ENCODE results near the gene NAB2.

DNA sequence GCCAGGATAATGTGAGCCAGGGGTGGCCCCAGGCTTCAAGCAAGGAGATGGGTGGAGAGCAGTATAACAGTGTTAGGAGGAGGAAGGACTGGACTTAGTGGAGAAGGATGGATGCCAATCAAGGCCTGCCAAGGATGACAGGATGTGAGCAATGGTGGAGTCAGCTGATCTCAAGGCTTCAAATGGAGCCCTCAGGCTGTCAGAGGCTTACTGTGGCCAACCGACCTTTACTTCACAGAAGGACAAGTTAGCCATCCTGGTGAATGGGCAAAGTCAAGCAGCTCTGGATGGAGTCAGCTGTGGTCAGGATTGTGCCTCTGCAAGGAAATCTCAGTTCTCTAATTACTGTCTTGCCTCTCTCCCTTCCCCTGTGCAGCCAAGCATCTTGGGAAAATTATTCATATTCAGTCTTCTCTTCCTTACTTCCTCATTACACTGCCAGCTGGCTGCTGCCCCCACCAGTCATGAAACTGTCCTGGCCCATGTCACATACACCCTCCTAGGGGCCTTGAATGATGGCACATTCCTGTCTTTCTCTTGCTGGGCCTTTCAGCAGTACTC lies 29.9 kb downstream of the NAB2 start:
- no peak for TF ChIP-seq POLR2A (IDR thresholded peaks at IDR 0.05; ENCODE audit: low read depth, low read length)
- no peak for TF ChIP-seq TAF1 (IDR thresholded peaks at IDR 0.05; ENCODE audit: low read depth, low read length)
- TF ChIP-seq POLR2AphosphoS5 (IDR thresholded peaks at IDR 0.05; ENCODE audit: low read depth, low read length), result no peak
- TF ChIP-seq POU2F2 (IDR thresholded peaks at IDR 0.05; ENCODE audit: low read depth, low read length), result no peak
- peak; percentile 45; the same call in 1 of the 2 replicates for TF ChIP-seq SPI1 (IDR thresholded peaks at IDR 0.05; ENCODE audit: low read depth, low read length)
- no peak for TF ChIP-seq PAX5 (IDR thresholded peaks at IDR 0.05; ENCODE audit: insufficient read depth, low read length, severe bottlenecking)
